Keratinocyte (primary cell): Measurements from ENCODE around the gene ETV3. TPM values are rescaled to one million over a fixed set of nuclear protein-coding genes. Genes with fewer than 3 reads are reported as not detected.

Experiments used
- DNase-seq: peaks from one replicate; pipeline ENCODE4 v3.0.0-alpha.2; 2011; ENCODE audit warnings: low read depth, missing footprints, low spot score
- FAIRE-seq: peaks from 2 replicates; lab custom pipeline; 2011; peaks lifted over from hg19 to GRCh38; lab: Jason Lieb, UNC
- H2AFZ ChIP-seq: 2 replicates; pipeline ENCODE4 v1.6.0; 2012; ENCODE audit warnings: low read length, control low read depth, inconsistent platforms; ENCODE audit not compliant: control insufficient read depth
- H3K27ac ChIP-seq: 2 replicates; pipeline ENCODE4 v1.5.1; 2011; ENCODE audit warnings: low read length; ENCODE audit not compliant: control insufficient read depth, insufficient read depth
- H3K27me3 ChIP-seq: 3 replicates; pipeline ENCODE4 v1.6.0; 2011; ENCODE audit warnings: low read length; ENCODE audit not compliant: control insufficient read depth, insufficient read depth; ENCODE audit errors: extremely low read depth
- H3K36me3 ChIP-seq, 2 experiments: 2 replicates in 1 of 2; 3 replicates in 1 of 2; pipeline ENCODE4 v1.5.1; 2011; ENCODE audit warnings: low read length in 2 of 2, mild to moderate bottlenecking in 1 of 2; ENCODE audit not compliant: control insufficient read depth in 2 of 2, insufficient read depth in 2 of 2; ENCODE audit errors: extremely low read depth in 1 of 2
- H3K4me1 ChIP-seq: 3 replicates; pipeline ENCODE4 v1.5.1; 2011; ENCODE audit warnings: low read length; ENCODE audit not compliant: control insufficient read depth, insufficient read depth; ENCODE audit errors: extremely low read depth
- H3K4me2 ChIP-seq: 3 replicates; pipeline ENCODE4 v1.6.0; 2011; ENCODE audit warnings: low read depth, low read length; ENCODE audit not compliant: control insufficient read depth, insufficient read depth; ENCODE audit errors: extremely low read depth
- H3K4me3 ChIP-seq, 3 experiments: fragments of 200-600 bp in 1 of 3; sonication (generic) in 1 of 3; 2 replicates in 2 of 3; 3 replicates in 1 of 3; pipeline ENCODE4 v1.5.1; 2011 to 2016; ENCODE audit warnings: low read length in 3 of 3, mild to moderate bottlenecking in 3 of 3, control low read depth in 2 of 3, inconsistent platforms in 1 of 3, low read depth in 1 of 3, mixed read lengths in 1 of 3, mixed run types in 1 of 3, moderate library complexity in 1 of 3; ENCODE audit not compliant: control insufficient read depth in 2 of 3, insufficient read depth in 2 of 3; ENCODE audit errors: extremely low read depth in 1 of 3
- H3K79me2 ChIP-seq: 2 replicates; pipeline ENCODE4 v1.6.0; 2012; ENCODE audit warnings: low read length; ENCODE audit not compliant: control insufficient read depth, insufficient read depth
- H3K9ac ChIP-seq: 3 replicates; pipeline ENCODE4 v1.6.0; 2011; ENCODE audit warnings: low read length; ENCODE audit not compliant: control insufficient read depth, insufficient read depth; ENCODE audit errors: extremely low read depth
- H3K9me1 ChIP-seq: 3 replicates; pipeline ENCODE4 v1.6.0; 2011; ENCODE audit warnings: low read length; ENCODE audit not compliant: control insufficient read depth, insufficient read depth; ENCODE audit errors: extremely low read depth
- H3K9me3 ChIP-seq: 2 replicates; pipeline ENCODE4 v1.5.1; 2012; ENCODE audit warnings: low read depth, low read length; ENCODE audit not compliant: control insufficient read depth
- H4K20me1 ChIP-seq: 3 replicates; pipeline ENCODE4 v1.6.0; 2011; ENCODE audit warnings: low read length; ENCODE audit not compliant: control insufficient read depth, insufficient read depth; ENCODE audit errors: extremely low read depth
- EZH2 ChIP-seq: IDR thresholded peaks from one replicate; pipeline ENCODE4 v1.6.1; 2012; ENCODE audit warnings: inconsistent platforms, mild to moderate bottlenecking, low read length, moderate library complexity
- dilution Hi-C: fragments of 300-500 bp; cut with MboI; formaldehyde crosslinking; loops from one replicate; pipeline ENCODE4 v1.7.0; 2020; ENCODE audit warnings: low sequenced_read_pairs; ENCODE audit not compliant: extremely low pct_ligation_motif_present
- polyA plus RNA-seq, 5 experiments: library from polyadenylated mRNA; depleted of rRNA in 3 of 5; stranded (reverse) in 3 of 5; stranded (forward) in 1 of 5; unstranded in 1 of 5; fragments of >200 nt; gene quantifications; 1 replicate in 1 of 5; 2 replicates in 3 of 5; 3 replicates in 1 of 5; pipeline versions ENCODE4 v1.2.1 to v1.2.3, GENCODE V29; 2011 to 2012; ENCODE audit warnings: missing spikeins in 2 of 5, low read depth in 1 of 5, low replicate concordance in 1 of 5
- TF ChIP-seq, protein P1 (sequence below), 3 experiments: IDR thresholded peaks in 1 of 3; conservative IDR thresholded peaks in 1 of 3; optimal IDR thresholded peaks in 1 of 3; 2 replicates in 2 of 3; 3 replicates in 1 of 3; pipeline versions ENCODE3 to v1.5.1; 2011; ENCODE audit warnings: low read length in 3 of 3, mild to moderate bottlenecking in 3 of 3, moderate library complexity in 2 of 3, control low read depth in 1 of 3, inconsistent platforms in 1 of 3; ENCODE audit not compliant: insufficient read depth in 2 of 3; ENCODE audit errors: extremely low read depth in 1 of 3

Gene ETV3
- polyA plus RNA-seq, 1 donor (not counting 4 experiments of a cell fraction or from before 2014, with no cell fraction given) = 22.3 TPM

DNA sequence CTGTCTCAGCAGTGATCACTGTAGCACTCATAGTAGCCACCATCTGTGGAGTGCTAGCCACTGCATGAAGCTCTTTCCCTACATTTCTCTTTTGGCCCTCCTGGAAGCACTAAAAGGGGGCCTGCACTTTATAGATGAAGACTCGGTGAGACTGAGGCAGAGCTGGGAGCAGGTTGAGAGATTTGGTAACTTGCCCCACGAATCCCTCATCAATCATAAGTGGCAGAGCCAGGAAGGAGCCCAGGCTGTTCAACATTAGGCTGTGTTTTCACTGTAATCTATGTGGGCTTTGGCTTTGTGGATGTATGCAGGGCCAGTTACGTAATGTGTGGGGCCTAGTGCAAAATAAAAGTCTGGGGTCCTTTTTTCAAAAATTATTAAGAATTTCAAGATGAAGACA, 13.3 kb upstream of the ETV3 start:
- Histone ChIP-seq H3K4me3 (no peak overlapping the region), H3K36me3 (no peaks in the 10 kb centered on the region), H3K27ac (no peak overlapping the region), H3K9ac (no peak overlapping the region), H3K9me3 (no peaks in the 10 kb centered on the region), H4K20me1 (no peaks in the 10 kb centered on the region), H3K79me2 (no peaks in the 10 kb centered on the region), H2AFZ (no peak overlapping the region), H3K27me3 (no peaks in the 10 kb centered on the region), H3K4me2 (no peak overlapping the region), H3K9me1 (no peaks in the 10 kb centered on the region), H3K4me1 (peaks cover 32% of the 10 kb centered on the region)
- DNase-seq (no peak), FAIRE-seq (no peak)
- dilution Hi-C loops = no loop called here
- TF ChIP-seq, protein P1, sequence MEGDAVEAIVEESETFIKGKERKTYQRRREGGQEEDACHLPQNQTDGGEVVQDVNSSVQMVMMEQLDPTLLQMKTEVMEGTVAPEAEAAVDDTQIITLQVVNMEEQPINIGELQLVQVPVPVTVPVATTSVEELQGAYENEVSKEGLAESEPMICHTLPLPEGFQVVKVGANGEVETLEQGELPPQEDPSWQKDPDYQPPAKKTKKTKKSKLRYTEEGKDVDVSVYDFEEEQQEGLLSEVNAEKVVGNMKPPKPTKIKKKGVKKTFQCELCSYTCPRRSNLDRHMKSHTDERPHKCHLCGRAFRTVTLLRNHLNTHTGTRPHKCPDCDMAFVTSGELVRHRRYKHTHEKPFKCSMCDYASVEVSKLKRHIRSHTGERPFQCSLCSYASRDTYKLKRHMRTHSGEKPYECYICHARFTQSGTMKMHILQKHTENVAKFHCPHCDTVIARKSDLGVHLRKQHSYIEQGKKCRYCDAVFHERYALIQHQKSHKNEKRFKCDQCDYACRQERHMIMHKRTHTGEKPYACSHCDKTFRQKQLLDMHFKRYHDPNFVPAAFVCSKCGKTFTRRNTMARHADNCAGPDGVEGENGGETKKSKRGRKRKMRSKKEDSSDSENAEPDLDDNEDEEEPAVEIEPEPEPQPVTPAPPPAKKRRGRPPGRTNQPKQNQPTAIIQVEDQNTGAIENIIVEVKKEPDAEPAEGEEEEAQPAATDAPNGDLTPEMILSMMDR (optimal IDR thresholded peaks at IDR 0.05 in 1 of 3, IDR thresholded peaks at IDR 0.05 in 1 of 3, conservative IDR thresholded peaks at IDR 0.05 in 1 of 3; ENCODE audit: extremely low read depth in 1 of 3, insufficient read depth in 2 of 3, low read length in 3 of 3) = no peak
- TF ChIP-seq EZH2 = no peak

DNA sequence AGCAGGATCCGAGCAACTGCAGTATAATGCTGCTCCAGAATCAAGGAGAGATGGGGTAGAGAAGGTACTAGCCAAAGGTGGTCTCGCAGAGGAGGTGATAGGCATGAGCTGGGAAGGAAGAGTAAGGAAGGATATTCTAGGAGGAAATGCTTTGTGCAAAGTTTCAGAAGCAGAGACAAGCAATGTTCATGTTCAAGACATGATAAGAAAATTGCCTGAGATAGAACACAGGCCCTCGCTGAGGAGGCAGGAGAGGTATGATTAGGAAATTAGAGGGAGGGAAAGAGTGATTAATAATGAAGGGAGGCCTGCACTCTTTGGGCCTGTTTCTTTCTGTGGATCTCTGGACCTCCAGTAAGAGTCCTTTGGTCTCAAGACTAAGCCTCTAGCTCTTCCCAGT, 12.9 kb upstream of the ETV3 start:
- FAIRE-seq (no peak), DNase-seq (no peak)
- H3K4me2 ChIP-seq = no peak overlapping the region
- H3K9me1 ChIP-seq = no peaks in the 10 kb centered on the region
- no peaks in the 10 kb centered on the region for H4K20me1 ChIP-seq
- H2AFZ ChIP-seq = no peak overlapping the region
- no peaks in the 10 kb centered on the region for H3K79me2 ChIP-seq
- no peaks in the 10 kb centered on the region for H3K27me3 ChIP-seq
- H3K4me3 ChIP-seq = no peak overlapping the region
- dilution Hi-C loops = no loop called here
- H3K4me1 ChIP-seq = peaks cover 34% of the 10 kb centered on the region
- no peak overlapping the region for H3K9ac ChIP-seq
- no peak overlapping the region for H3K27ac ChIP-seq
- no peaks in the 10 kb centered on the region for H3K36me3 ChIP-seq
- no peaks in the 10 kb centered on the region for H3K9me3 ChIP-seq
- TF ChIP-seq, protein P1 (optimal IDR thresholded peaks at IDR 0.05 in 1 of 3, IDR thresholded peaks at IDR 0.05 in 1 of 3, conservative IDR thresholded peaks at IDR 0.05 in 1 of 3; ENCODE audit: extremely low read depth in 1 of 3, insufficient read depth in 2 of 3, low read length in 3 of 3) = no peak
- no peak for TF ChIP-seq EZH2
